K562 (cell line): ENCODE data around the gene DCTN5. TPM values are rescaled to one million over a fixed set of nuclear protein-coding genes. Genes with fewer than 3 reads are reported as not detected.
A peak's percentile ranks its signal among the peaks of the same experiment; 100 is the strongest.

ENCODE experiments used
- FIP1L1 ChIP-seq: fragments of 200-400 bp; formaldehyde crosslinking; IDR thresholded peaks from 2 replicates; pipeline ENCODE4 v1.6.1; 2018; ENCODE audit warnings: mild to moderate bottlenecking, low read depth, low read length; ENCODE audit not compliant: poor library complexity, severe bottlenecking
- GATAD2A ChIP-seq: fragments of 450-650 bp; IDR thresholded peaks from 2 replicates; pipeline ENCODE4 v1.6.1; 2017
- GATAD2B ChIP-seq: fragments of 450-650 bp; IDR thresholded peaks from 2 replicates; pipeline ENCODE4 v1.6.1; 2017; ENCODE audit warnings: mild to moderate bottlenecking, borderline replicate concordance
- HNRNPL ChIP-seq: fragments of 200-400 bp; formaldehyde crosslinking; IDR thresholded peaks from 2 replicates; pipeline ENCODE4 v1.6.1; 2017; ENCODE audit warnings: low read depth, mild to moderate bottlenecking, low read length
- IFI16 ChIP-seq: fragments of 250-450 bp; sonication (Bioruptor Pico); IDR thresholded peaks from 2 replicates; pipeline ENCODE4 v2.1.2; 2022; ENCODE audit warnings: mild to moderate bottlenecking, inconsistent platforms
- MXI1 ChIP-seq: IDR thresholded peaks from 2 replicates; pipeline ENCODE4 v1.6.1; 2011; ENCODE audit warnings: low read depth, mild to moderate bottlenecking, improper control_type of control experiment, low read length
- POLR2AphosphoS5 ChIP-seq: IDR thresholded peaks from 2 replicates; pipeline ENCODE4 v1.6.1; 2011; ENCODE audit warnings: mild to moderate bottlenecking, low read depth, low read length, moderate library complexity; ENCODE audit not compliant: control insufficient read depth, insufficient read depth
- POLR3A ChIP-seq: IDR thresholded peaks from 2 replicates; pipeline ENCODE4 v1.6.1; 2011; ENCODE audit warnings: borderline replicate concordance, mild to moderate bottlenecking, moderate library complexity; ENCODE audit not compliant: insufficient read length, insufficient read depth; ENCODE audit errors: extremely low read depth
- SREBF2 ChIP-seq: sonication (generic); formaldehyde crosslinking; IDR thresholded peaks from 2 replicates; pipeline ENCODE4 v1.4.0; 2020; ENCODE audit warnings: mild to moderate bottlenecking, missing genetic modification reagents
- SRSF3 ChIP-seq: fragments of 200-400 bp; formaldehyde crosslinking; IDR thresholded peaks from 2 replicates; pipeline ENCODE4 v1.6.1; 2016; ENCODE audit warnings: mild to moderate bottlenecking, low read length, moderate library complexity; ENCODE audit not compliant: insufficient read depth
- ZNF766 ChIP-seq: fragments of 200-800 bp; sonication (Bioruptor generic); conservative IDR thresholded peaks from 2 replicates; pipeline ENCODE4 v1.6.1; 2016; ENCODE audit warnings: missing genetic modification characterization, missing compliant biosample characterization
- polyA plus RNA-seq, 8 experiments: library from polyadenylated mRNA; depleted of rRNA in 4 of 8; stranded (reverse) in 5 of 8; unstranded in 3 of 8; fragments of >200 nt; fragmentation: Nextera tagmentation in 2 of 8; fragmentation: Illumina TruSeq in 1 of 8; extraction: Ambion mirVana in 2 of 8; extraction: Trizol in 1 of 8; gene quantifications; 2 replicates each; pipeline versions ENCODE4 v1.2.1 to v1.2.3, GENCODE V29; 2011 to 2014; ENCODE audit warnings: inconsistent platforms in 1 of 8, missing spikeins in 1 of 8
- total RNA-seq, 7 experiments: library from RNA; depleted of rRNA in 6 of 7; stranded (reverse); fragments of >200 nt in 6 of 7; fragmentation: Illumina TruSeq in 2 of 7; extraction: Trizol in 2 of 7; gene quantifications; 2 replicates each; pipeline versions ENCODE4 v1.2.1 to v1.2.3, GENCODE V29; 2011 to 2021; ENCODE audit warnings: low replicate concordance in 1 of 7
- TF ChIP-seq, protein P1 (sequence below): fragments of 200-800 bp; sonication (Bioruptor generic); IDR thresholded peaks from 2 replicates; pipeline ENCODE4 v1.6.1; 2017; ENCODE audit warnings: missing genetic modification characterization, missing compliant biosample characterization
- TF ChIP-seq, protein P2 (sequence below): fragments of 450-650 bp; IDR thresholded peaks from 2 replicates; pipeline ENCODE4 v1.6.1; 2016; ENCODE audit warnings: low read depth, mild to moderate bottlenecking, moderate library complexity
- TF ChIP-seq, protein P3 (sequence below), 2 experiments: fragments of 450-650 bp; IDR thresholded peaks; 2 replicates each; pipeline ENCODE4 v1.6.1; 2016; ENCODE audit warnings: mild to moderate bottlenecking in 2 of 2, borderline replicate concordance in 1 of 2, low read depth in 1 of 2, moderate library complexity in 1 of 2

Gene DCTN5
- total and polyA plus RNA-seq, 9 of the 15 experiments (the other 6 are each of a cell fraction or from before 2014, with no cell fraction given), result 35.8 to 149 (median 75.9) TPM

DNA sequence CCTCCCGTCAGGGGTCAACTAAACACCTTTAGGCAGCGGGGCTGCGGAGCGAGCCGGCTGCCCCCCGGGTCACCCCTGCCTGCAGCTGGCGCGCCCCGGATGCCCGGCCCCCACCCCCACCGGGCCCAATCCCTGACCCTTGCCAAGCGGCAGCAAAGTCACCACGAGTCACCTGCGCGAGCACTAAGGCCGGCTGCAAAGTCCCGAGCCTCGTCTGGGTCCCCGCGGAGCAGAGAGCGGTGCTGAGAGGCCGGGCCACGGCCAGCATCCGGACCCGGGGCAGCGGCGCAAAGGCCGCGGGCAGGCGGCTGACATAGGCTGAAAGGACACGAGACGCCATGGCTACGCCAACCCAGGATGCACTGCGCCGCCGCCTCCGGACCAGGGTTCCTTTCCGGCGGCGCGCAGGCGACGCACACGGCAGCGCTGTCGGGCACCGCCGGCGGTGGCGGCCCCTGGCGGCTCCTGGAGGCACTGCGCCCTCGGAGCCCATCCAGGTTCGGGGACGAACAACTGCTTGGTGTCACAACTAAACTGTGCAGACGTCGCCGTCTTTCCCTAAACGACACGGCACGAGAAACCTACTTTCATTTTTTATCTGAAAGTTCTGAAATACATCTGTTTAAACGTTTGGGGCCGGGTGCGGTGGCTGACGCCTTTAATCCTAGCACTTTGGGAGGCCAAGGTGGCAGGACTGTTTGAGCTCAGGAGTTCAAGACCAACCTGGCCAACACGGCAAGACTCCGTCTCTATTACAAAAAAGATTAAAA is 45.1 kb upstream of the DCTN5 start, which contains the start of gene NDUFAB1 (continued):
- no peak for TF ChIP-seq IFI16 (CRISPR knock-in tag)
- TF ChIP-seq ZNF766, result peak; percentile 72; the same call in 1 of the 2 replicates
- peak; percentile 87 for TF ChIP-seq FIP1L1
- TF ChIP-seq HNRNPL, result 0 out of 2 replicates have a peak, but pooled peaks have one; percentile 43
- TF ChIP-seq GATAD2A, result no peak
- TF ChIP-seq, protein P1, sequence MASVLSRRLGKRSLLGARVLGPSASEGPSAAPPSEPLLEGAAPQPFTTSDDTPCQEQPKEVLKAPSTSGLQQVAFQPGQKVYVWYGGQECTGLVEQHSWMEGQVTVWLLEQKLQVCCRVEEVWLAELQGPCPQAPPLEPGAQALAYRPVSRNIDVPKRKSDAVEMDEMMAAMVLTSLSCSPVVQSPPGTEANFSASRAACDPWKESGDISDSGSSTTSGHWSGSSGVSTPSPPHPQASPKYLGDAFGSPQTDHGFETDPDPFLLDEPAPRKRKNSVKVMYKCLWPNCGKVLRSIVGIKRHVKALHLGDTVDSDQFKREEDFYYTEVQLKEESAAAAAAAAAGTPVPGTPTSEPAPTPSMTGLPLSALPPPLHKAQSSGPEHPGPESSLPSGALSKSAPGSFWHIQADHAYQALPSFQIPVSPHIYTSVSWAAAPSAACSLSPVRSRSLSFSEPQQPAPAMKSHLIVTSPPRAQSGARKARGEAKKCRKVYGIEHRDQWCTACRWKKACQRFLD, result no peak
- TF ChIP-seq, protein P2, sequence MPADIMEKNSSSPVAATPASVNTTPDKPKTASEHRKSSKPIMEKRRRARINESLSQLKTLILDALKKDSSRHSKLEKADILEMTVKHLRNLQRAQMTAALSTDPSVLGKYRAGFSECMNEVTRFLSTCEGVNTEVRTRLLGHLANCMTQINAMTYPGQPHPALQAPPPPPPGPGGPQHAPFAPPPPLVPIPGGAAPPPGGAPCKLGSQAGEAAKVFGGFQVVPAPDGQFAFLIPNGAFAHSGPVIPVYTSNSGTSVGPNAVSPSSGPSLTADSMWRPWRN, result no peak
- TF ChIP-seq SREBF2 (CRISPR knock-in tag), result no peak
- no peak for TF ChIP-seq GATAD2B
- no peak for TF ChIP-seq SRSF3
- TF ChIP-seq POLR3A, result no peak
- TF ChIP-seq, protein P3, sequence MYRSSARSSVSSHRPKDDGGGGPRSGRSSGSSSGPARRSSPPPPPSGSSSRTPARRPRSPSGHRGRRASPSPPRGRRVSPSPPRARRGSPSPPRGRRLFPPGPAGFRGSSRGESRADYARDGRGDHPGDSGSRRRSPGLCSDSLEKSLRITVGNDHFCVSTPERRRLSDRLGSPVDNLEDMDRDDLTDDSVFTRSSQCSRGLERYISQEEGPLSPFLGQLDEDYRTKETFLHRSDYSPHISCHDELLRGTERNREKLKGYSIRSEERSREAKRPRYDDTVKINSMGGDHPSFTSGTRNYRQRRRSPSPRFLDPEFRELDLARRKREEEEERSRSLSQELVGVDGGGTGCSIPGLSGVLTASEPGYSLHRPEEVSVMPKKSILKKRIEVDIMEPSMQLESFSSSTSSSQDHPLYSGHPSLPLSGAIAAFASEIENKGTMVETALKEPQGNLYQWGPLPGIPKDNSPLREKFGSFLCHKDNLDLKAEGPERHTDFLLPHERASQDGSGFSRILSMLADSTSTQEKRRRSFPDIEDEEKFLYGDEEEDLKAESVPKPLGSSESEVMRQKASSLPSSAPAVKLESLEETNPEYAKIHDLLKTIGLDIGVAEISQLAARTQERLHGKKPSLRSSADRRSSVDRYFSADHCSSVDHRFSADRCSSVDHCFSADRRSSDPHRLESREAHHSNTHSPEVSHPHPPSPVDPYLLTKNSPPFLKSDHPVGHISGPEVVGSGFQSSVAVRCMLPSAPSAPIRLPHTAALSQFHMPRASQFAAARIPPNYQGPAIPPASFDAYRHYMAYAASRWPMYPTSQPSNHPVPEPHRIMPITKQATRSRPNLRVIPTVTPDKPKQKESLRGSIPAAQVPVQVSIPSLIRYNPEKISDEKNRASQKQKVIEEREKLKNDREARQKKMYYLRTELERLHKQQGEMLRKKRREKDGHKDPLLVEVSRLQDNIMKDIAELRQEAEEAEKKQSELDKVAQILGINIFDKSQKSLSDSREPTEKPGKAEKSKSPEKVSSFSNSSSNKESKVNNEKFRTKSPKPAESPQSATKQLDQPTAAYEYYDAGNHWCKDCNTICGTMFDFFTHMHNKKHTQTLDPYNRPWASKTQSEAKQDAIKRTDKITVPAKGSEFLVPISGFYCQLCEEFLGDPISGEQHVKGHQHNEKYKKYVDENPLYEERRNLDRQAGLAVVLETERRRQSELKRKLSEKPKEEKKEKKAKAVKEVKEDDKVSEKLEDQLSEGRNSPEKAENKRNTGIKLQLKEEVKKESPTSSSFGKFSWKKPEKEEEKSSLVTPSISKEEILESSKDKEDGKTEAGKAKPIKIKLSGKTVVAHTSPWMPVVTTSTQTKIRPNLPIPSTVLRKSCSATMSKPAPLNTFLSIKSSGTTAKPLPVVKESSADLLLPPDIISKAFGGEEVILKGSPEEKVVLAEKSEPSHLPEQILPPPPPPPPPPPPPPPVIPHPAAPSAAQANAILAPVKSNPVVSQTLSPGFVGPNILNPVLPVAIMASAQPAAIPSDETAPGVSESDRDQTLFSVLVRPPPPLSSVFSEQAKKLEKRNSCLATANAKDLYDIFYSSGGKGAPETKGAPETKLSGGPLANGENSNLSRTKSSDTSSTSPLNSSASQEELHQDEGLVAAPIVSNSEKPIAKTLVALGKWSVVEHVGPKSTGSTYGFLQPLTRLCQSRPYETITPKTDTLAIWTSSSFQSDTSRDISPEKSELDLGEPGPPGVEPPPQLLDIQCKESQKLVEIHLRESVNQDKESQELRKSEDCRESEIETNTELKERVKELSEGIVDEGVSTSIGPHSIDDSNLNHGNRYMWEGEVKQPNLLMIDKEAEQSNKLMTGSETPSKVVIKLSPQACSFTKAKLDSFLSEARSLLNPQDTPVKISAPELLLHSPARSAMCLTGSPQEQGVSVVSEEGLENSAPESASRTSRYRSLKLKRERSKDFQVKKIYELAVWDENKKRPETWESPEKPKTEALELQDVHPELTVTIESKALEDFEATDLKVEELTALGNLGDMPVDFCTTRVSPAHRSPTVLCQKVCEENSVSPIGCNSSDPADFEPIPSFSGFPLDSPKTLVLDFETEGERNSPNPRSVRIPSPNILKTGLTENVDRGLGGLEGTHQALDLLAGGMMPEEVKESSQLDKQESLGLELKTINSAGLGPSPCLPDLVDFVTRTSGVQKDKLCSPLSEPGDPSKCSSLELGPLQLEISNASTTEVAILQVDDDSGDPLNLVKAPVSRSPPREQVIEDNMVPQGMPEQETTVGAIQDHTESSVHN (IDR thresholded peaks at IDR 0.05; ENCODE audit: borderline replicate concordance in 1 of 2, low read depth in 1 of 2), result no peak
- TF ChIP-seq POLR2AphosphoS5, result peak; percentile 57
- no peak for TF ChIP-seq MXI1
